ENCODE data around the gene DNAJB6.
"Not testable (repeated sequence)": the region's sequence is repeated elsewhere in the genome, so short reads cannot be mapped to it uniquely, and the experiment has no call there.

The DNAJB6 gene

GRCh38 chr7:157454003-157454402 lies 117.2 kb downstream of the DNAJB6 start:
- H3K27ac ChIP-seq, H3K4me3 ChIP-seq: not testable (repeated sequence)

- Histone ChIP-seq H3K27ac (no peak overlapping the region), H3K4me3 (no peak overlapping the region)
Measured at GRCh38 chr7:157457355-157458253, 120.8 kb downstream of the DNAJB6 start.

DNA sequence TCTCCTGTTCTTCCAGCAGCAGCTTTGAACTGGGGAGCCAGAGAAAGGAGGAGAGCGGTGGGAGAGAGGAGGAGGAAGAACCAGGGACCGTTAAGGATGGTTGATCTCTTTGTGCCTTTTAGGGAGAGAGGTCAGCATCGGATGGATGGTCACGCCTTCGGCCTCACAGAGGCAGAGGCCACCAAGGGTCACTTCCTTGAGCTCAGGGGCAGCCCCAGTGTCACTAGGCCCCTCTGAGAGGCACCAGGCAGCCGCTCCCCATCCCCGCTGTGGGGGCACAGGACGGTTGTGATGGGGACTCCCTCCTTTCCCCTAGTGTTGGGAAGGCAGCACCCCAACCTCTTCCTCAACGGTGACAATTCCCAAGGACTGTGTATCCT lies 121.4 kb downstream of the DNAJB6 start:
- H3K27ac ChIP-seq, result no peak overlapping the region
- no peak overlapping the region for H3K4me3 ChIP-seq

DNA sequence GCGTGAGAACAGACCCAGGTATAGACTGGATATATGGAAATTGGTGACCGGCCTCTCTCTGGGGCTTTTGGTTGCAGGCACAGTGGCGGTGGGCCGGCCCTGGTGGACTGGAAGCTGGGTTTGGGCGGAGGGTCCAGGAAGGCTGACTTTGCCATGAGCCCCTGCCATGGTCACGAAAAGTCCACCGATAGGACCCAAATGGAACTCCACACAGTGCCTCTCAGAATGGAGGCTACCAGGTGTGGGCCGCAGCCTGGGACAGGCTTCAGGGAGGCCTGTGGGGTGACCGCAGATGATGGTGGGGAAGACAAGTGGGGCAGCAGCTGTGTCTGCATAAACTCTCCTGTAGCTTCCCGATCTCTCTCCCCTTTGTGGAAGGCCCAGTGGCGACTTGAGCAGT lies 123.2 kb downstream of the DNAJB6 start:
- Histone ChIP-seq H3K27ac (no peak overlapping the region), H3K4me3 (no peak overlapping the region)

DNA sequence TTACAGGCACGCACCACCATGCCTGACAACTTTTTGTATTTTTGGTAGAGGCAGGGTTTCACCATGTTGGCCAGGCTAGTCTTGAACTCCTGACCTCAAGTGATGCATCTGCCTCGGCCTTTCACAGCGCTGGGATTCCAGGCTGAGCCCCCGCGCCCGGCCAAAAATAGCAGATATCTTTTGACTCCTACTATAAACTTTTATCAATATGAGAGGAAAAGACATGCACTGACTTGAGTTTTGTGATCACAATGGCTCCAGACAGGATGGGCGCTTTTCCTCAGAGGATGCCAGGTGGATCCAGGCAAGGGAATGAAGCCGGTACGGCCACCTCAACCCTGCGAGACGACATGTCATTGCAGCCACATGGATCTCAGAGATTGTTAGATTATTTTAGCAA lies 123.9 kb downstream of the DNAJB6 start:
- H3K4me3 ChIP-seq, result no peak overlapping the region
- H3K27ac ChIP-seq, result no peak overlapping the region

DNA sequence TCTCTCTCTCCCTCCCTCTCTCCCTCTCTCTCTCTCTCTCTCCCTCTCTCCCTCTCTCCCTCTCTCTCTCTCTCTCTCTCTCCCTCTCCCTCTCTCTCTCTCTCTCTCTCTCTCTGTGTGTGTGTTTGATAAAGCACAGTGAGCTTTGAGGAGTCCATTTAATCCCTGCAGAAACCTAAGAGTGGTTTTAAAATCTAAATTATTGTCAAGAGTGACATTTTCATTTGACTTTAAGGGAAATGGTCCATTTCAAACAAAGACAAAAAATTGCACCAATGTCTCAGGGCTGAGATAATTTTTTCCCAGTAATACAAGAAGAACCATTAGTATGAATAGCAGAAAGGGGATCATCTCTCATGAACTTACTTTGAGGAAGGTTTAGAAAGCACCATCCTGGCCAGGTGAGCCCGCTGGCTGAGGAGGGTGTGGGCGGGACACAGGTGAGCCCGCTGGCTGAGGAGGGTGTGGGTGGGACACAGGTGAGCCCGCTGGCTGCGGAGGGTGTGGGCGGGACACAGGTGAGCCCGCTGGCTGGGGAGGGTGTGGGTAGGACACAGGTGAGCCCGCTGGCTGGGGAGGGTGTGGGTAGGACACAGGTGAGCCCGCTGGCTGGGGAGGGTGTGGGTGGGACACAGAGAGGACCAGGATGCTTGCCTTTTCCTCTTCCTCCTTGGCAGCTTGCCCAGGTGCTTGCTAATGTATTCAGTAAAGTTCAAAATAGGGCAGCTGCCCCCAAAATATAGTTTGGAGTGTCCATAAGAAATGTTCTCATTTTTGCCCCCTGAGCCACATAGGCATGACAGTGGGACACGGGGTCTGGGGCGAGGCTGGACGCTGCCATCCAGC lies 125.0 kb downstream of the DNAJB6 start:
- H3K4me3 ChIP-seq, result no peak overlapping the region
- H3K27ac ChIP-seq, result no peak overlapping the region

DNA sequence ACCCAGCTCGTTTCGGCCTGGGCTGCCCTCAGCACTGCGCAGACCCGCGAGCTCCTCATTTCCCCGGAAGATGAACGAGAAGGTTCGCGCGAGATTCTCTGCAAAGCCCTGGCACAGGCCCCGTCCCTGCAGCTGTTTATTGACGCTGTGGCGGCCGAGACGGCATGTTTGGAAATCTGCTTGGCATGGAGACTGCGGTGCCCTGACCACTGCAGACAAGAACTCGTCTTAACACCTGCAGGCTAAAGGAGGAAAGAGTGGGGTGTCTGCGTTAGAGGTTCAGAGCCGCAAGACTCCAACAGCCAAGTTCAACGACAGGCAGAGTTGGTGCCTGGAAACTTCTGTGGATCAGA lies 125.6 kb downstream of the DNAJB6 start:
- Histone ChIP-seq H3K27ac (no peak overlapping the region), H3K4me3 (no peak overlapping the region)

- Histone ChIP-seq H3K27ac (no peak overlapping the region), H3K4me3 (no peak overlapping the region)
Measured at GRCh38 chr7:157462840-157463239, 126.0 kb downstream of the DNAJB6 start.

GRCh38 chr7:157463245-157463644 lies 126.4 kb downstream of the DNAJB6 start:
- Histone ChIP-seq H3K4me3 (no peak overlapping the region), H3K27ac (no peak overlapping the region)

- Histone ChIP-seq H3K4me3 (no peak overlapping the region), H3K27ac (no peak overlapping the region)
Measured at GRCh38 chr7:157464111-157464970, 127.5 kb downstream of the DNAJB6 start.

- Histone ChIP-seq H3K4me3 (no peak overlapping the region), H3K27ac (no peak overlapping the region)
Measured at GRCh38 chr7:157464971-157465886, 128.4 kb downstream of the DNAJB6 start.

DNA sequence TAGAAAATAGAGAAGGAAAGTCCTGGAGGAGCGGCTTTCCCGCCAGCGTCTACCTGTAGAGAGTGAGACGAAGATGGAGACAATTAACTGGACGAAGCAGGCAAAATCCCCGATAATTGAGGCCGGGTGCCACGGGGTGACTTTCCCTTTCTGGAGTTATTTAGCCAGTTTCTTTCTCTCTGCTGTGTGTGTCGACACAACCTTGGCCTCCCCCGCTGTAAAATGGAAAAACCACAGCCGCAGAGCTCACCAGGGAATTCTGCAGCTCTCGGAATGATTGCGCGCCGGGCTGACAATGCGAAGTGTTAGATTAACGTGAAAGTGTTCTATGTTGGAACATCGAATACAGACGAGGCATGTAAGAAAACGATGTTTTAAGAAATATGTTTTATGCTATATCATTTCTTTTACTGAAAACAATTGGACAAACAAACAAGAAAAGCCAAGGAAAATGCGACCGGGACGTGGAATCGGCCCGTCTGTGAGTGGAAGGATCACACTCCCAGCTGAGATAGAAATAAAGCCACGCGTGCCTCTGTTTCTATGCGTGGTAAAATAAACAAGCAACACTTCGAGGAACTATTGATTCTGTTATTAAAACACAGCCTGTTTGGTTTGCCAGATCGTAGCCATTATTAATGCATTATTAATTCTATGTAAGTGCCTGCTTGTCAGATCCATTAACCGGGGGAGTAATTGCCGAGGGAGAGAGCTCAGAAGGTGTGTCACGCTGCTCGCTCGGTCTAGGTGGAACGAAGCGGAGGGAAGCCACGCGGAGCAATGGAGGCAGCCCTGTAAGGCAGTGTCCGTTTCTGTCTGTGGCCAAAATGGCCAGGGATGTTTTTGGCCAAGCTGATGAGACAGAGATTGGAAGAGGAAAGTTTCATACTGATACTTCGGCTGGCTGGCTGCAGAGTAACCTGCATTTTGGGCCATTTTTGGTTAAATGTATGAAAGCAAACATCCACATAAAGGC lies 129.4 kb downstream of the DNAJB6 start:
- Histone ChIP-seq H3K4me3 (no peak overlapping the region), H3K27ac (no peak overlapping the region)

DNA sequence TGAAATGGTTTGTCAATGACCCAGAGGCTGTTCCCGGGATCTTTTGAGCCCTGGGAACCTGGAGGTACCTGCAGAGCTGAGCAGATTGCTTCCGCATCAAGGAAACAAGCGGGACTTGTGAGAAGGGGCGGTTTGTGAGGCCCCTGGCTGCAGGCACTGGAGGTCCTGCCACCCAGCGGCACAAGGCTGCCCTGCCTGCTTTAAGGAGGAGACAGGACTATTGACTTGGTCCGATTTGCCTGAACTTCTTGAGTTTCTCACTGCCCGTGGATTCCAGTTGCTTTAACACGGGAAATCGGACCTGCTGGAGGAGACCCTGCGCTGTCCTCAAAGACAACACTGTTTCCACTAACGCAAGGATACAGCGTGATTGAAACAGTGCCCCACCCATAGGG lies 130.1 kb downstream of the DNAJB6 start:
- no peak overlapping the region for H3K27ac ChIP-seq
- no peak overlapping the region for H3K4me3 ChIP-seq

Measured in skin epidermis (tissue), 12 donors.